HS-5 (cell line): Measurements from ENCODE around the gene HNRNPK.

Experiments
- DNase-seq: peaks from one replicate; pipeline ENCODE4 v3.0.0-alpha.2; 2012; ENCODE audit warnings: low read depth

HNRNPK gene

GRCh38 chr9:83932851-83933250 is 47.2 kb downstream of the HNRNPK start:
- no peak for DNase-seq

- no peak for DNase-seq
These were observed 48.0 kb downstream of the HNRNPK start for GRCh38 chr9:83932011-83932410.

GRCh38 chr9:83930881-83931280 is 49.1 kb downstream of the HNRNPK start:
- DNase-seq, result no peak

- DNase-seq, result no peak
These were observed 52.4 kb downstream of the HNRNPK start for GRCh38 chr9:83927591-83927990.

GRCh38 chr9:83920927-83921707 is 58.9 kb downstream of the HNRNPK start, which contains the start of gene KIF27:
TSS of gene KIF27 (minus strand) at chr9:83921432. CDS start at chr9:83915591, 5,841 bp downstream.
- DNase-seq, result no peak

GRCh38 chr9:83920469-83920926 is 59.5 kb downstream of the HNRNPK start:
- no peak for DNase-seq

GRCh38 chr9:83919111-83919510 is 60.9 kb downstream of the HNRNPK start:
- no peak for DNase-seq
